GM12891 (cell line): ENCODE measurements around the gene C1orf50.

ENCODE experiments used
- POLR2AphosphoS5 ChIP-seq: IDR thresholded peaks from 2 replicates; pipeline ENCODE4 v1.6.1; 2011; ENCODE audit warnings: low read depth, low read length, control low read depth
- POU2F2 ChIP-seq: IDR thresholded peaks from 2 replicates; pipeline ENCODE4 v1.6.1; 2011; ENCODE audit warnings: low read depth, mild to moderate bottlenecking, control low read depth, low read length, moderate library complexity

DNA sequence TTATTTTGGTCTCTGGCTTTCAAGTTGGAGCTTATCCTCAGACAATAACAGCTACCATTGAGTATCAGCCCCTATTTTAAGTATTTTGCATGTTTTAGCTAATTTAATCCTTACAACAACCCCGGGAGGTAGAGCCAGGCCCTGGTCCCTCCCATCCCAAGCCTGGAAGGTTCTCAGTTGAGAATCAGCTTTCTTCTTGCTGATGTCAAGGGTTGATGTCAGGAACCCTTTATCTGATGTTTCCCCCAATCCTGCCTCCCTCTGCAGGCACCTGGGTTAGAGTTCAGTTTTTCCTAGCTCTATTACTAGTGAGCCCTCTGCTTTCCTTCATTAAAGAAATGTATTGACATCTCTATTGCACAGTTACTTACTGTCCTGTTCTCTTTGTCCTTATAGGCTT is 53.8 kb downstream of the C1orf50 start:
- TF ChIP-seq POLR2AphosphoS5 (no peak), POU2F2 (no peak)
